Measurements from ENCODE around the gene CLCN3.
A peak's percentile ranks its signal among the peaks of the same experiment; 100 is the strongest.
"Not testable (repeated sequence)": the region's sequence is repeated elsewhere in the genome, so short reads cannot be mapped to it uniquely, and the experiment has no call there.

The CLCN3 gene

GRCh38 chr4:169619958-169620879, at the start of gene CLCN3:
CLCN3 (plus strand) TSS chr4:169620578; CDS start chr4:169635929, 15,351 bp downstream.
- no peaks in the 10 kb centered on the region for H3K27me3 Mint-ChIP-seq (ENCODE audit: low read depth)
- no peaks in the 10 kb centered on the region for H3K9me3 Mint-ChIP-seq
- H3K36me3 Mint-ChIP-seq (ENCODE audit: low read depth): no peaks in the 10 kb centered on the region
- H3K4me1 Mint-ChIP-seq: peaks cover 23% of the 10 kb centered on the region
- peak within 1 kb of the TSS; percentile 91 to 99 (median 98) for H3K4me3 Mint-ChIP-seq
- H3K27ac Mint-ChIP-seq: peak within 1 kb of the TSS; percentile 97 to 99 (median 98)
- TF ChIP-seq, protein P1, sequence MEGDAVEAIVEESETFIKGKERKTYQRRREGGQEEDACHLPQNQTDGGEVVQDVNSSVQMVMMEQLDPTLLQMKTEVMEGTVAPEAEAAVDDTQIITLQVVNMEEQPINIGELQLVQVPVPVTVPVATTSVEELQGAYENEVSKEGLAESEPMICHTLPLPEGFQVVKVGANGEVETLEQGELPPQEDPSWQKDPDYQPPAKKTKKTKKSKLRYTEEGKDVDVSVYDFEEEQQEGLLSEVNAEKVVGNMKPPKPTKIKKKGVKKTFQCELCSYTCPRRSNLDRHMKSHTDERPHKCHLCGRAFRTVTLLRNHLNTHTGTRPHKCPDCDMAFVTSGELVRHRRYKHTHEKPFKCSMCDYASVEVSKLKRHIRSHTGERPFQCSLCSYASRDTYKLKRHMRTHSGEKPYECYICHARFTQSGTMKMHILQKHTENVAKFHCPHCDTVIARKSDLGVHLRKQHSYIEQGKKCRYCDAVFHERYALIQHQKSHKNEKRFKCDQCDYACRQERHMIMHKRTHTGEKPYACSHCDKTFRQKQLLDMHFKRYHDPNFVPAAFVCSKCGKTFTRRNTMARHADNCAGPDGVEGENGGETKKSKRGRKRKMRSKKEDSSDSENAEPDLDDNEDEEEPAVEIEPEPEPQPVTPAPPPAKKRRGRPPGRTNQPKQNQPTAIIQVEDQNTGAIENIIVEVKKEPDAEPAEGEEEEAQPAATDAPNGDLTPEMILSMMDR (IDR thresholded peaks at IDR 0.05; ENCODE audit: unreplicated experiment in 3 of 3): no peak

DNA sequence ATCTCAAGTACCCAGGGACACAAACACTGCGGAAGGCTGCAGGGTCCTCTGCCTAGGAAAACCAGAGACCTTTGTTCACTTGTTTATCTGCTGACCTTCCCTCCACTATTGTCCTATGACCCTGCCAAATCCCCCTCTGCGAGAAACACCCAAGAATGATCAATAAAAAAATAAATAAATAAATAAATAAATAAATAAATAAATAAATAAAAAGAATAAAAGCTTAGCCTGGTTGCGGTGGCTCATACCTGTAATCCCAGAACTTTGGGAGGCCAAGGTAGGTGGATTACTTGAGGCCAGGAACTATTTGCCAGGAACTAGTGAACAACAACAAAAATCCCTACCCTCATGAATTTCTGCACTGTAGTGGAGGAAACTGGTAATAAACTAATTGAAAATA, 49.4 kb upstream of the CLCN3 start:
- not testable (repeated sequence) for H3K4me1 Mint-ChIP-seq; H3K27ac Mint-ChIP-seq; H3K27me3 Mint-ChIP-seq (ENCODE audit: low read depth); H3K9me3 Mint-ChIP-seq; H3K4me3 Mint-ChIP-seq
- peaks cover 43% of the 10 kb centered on the region for H3K36me3 Mint-ChIP-seq (ENCODE audit: low read depth)

- H3K27me3 Mint-ChIP-seq (ENCODE audit: low read depth): no peaks in the 10 kb centered on the region
- H3K4me3 Mint-ChIP-seq: no peak overlapping the region
- H3K36me3 Mint-ChIP-seq (ENCODE audit: low read depth): peaks cover 41% of the 10 kb centered on the region
- no peak overlapping the region for H3K27ac Mint-ChIP-seq
- H3K9me3 Mint-ChIP-seq: no peaks in the 10 kb centered on the region
- TF ChIP-seq, protein P1 (IDR thresholded peaks at IDR 0.05; ENCODE audit: unreplicated experiment in 3 of 3): no peak
- H3K4me1 Mint-ChIP-seq: peaks cover 2% of the 10 kb centered on the region
Observed at GRCh38 chr4:169571435-169571834, 48.9 kb upstream of the CLCN3 start.

GRCh38 chr4:169573889-169574288, 46.5 kb upstream of the CLCN3 start:
- Mint-ChIP-seq H3K9me3 (no peaks in the 10 kb centered on the region), H3K4me1 (no peaks in the 10 kb centered on the region), H3K27ac (no peak overlapping the region), H3K4me3 (no peak overlapping the region), H3K36me3 (ENCODE audit: low read depth) (peaks cover 39% of the 10 kb centered on the region), H3K27me3 (ENCODE audit: low read depth) (no peaks in the 10 kb centered on the region)
- TF ChIP-seq, protein P1 (IDR thresholded peaks at IDR 0.05; ENCODE audit: unreplicated experiment in 3 of 3): no peak

GRCh38 chr4:169582203-169582602, 38.2 kb upstream of the CLCN3 start:
- Mint-ChIP-seq H3K4me1 (no peaks in the 10 kb centered on the region), H3K27ac (no peak overlapping the region), H3K9me3 (no peaks in the 10 kb centered on the region), H3K4me3 (no peak overlapping the region), H3K27me3 (ENCODE audit: low read depth) (no peaks in the 10 kb centered on the region), H3K36me3 (ENCODE audit: low read depth) (peaks cover 24% of the 10 kb centered on the region)
- TF ChIP-seq, protein P1 (IDR thresholded peaks at IDR 0.05; ENCODE audit: unreplicated experiment in 3 of 3): no peak

GRCh38 chr4:169582706-169583105, 37.7 kb upstream of the CLCN3 start:
- Mint-ChIP-seq H3K4me3 (no peak overlapping the region), H3K36me3 (ENCODE audit: low read depth) (peaks cover 24% of the 10 kb centered on the region), H3K27me3 (ENCODE audit: low read depth) (no peaks in the 10 kb centered on the region), H3K4me1 (no peaks in the 10 kb centered on the region), H3K27ac (no peak overlapping the region), H3K9me3 (no peaks in the 10 kb centered on the region)
- TF ChIP-seq, protein P1 (IDR thresholded peaks at IDR 0.05; ENCODE audit: unreplicated experiment in 3 of 3): no peak

All from nephron (organoid).